HG03108 (cell line): Measurements from ENCODE around the gene ESYT1.

Source experiments
- ATAC-seq: cut with Tn5 transposase; IDR thresholded peaks from one replicate; pipeline ENCODE4 v1.9.1; 2021; ENCODE audit warnings: moderate library complexity; ENCODE audit not compliant: unreplicated experiment

ESYT1 gene

GRCh38 chr12:56172839-56173238, 44.8 kb downstream of the ESYT1 start:
- ATAC-seq: no peak

GRCh38 chr12:56178347-56178746, 50.3 kb downstream of the ESYT1 start:
- ATAC-seq: no peak

- no peak for ATAC-seq
These were observed 58.9 kb downstream of the ESYT1 start for GRCh38 chr12:56186957-56187356.

GRCh38 chr12:56188131-56188777, 60.2 kb downstream of the ESYT1 start:
- no peak for ATAC-seq

GRCh38 chr12:56188778-56189098, 60.7 kb downstream of the ESYT1 start:
- no peak for ATAC-seq

- ATAC-seq: peak; percentile 78
These were observed 61.2 kb downstream of the ESYT1 start, which contains the start of gene SMARCC2 for GRCh38 chr12:56189099-56189917. TSS of gene SMARCC2 (minus strand) at chr12:56189483. CDS start at chr12:56189461, 22 bp downstream.

GRCh38 chr12:56189918-56190694, 62.0 kb downstream of the ESYT1 start:
- peak; percentile 21 for ATAC-seq

GRCh38 chr12:56190695-56191155, 62.7 kb downstream of the ESYT1 start:
- ATAC-seq: no peak

GRCh38 chr12:56192582-56192981, 64.5 kb downstream of the ESYT1 start:
- ATAC-seq: no peak

- ATAC-seq: no peak
These were observed 65.0 kb downstream of the ESYT1 start for GRCh38 chr12:56193025-56193578.
